Activated T-cell treated with anti-CD3 and anti-CD28 coated beads, Interleukin-2, amount 50 U/mL, for 72 hours (primary cell): ENCODE results near the gene IL12RB1. TPM values are rescaled to one million over a fixed set of nuclear protein-coding genes. Genes with fewer than 3 reads are reported as not detected.
"Not testable (repeated sequence)": the region's sequence is repeated elsewhere in the genome, so short reads cannot be mapped to it uniquely, and the experiment has no call there.

ENCODE experiments used
- ATAC-seq, 2 donors: fragments of 150-1000 bp; cut with Tn5 transposase; replicated peaks in 1 of 2; 2 replicates each; pipeline ENCODE4 v1.10.0; 2021; ENCODE audit warnings: moderate library complexity in 2 of 2, mild to moderate bottlenecking in 1 of 2
- DNase-seq, 2 donors: peaks; one replicate each; pipeline ENCODE4 v3.0.0; 2021 to 2022; ENCODE audit warnings: mixed read lengths in 1 of 2
- H3K27ac Mint-ChIP-seq: one replicate; pipeline ENCODE4 v1.8.0; 2022; ENCODE audit warnings: mild to moderate bottlenecking, moderate library complexity, mixed read lengths
- H3K27me3 Mint-ChIP-seq: one replicate; pipeline ENCODE4 v1.8.0; 2022; ENCODE audit warnings: low read depth, mixed read lengths
- H3K36me3 Mint-ChIP-seq, 2 donors: one replicate each; pipeline ENCODE4 v1.8.0; 2022; ENCODE audit warnings: mixed read lengths in 2 of 2, mild to moderate bottlenecking in 1 of 2; ENCODE audit not compliant: insufficient read depth in 2 of 2
- H3K4me1 Mint-ChIP-seq: one replicate; pipeline ENCODE4 v1.8.0; 2022; ENCODE audit warnings: low read depth, mixed read lengths
- H3K4me3 Mint-ChIP-seq, 2 donors: one replicate each; pipeline ENCODE4 v1.8.0; 2022; ENCODE audit warnings: mild to moderate bottlenecking in 2 of 2, mixed read lengths in 2 of 2, moderate library complexity in 2 of 2
- H3K9me3 Mint-ChIP-seq, 2 donors: one replicate each; pipeline ENCODE4 v1.8.0; 2022; ENCODE audit warnings: mixed read lengths in 2 of 2
- total RNA-seq, 2 donors: library from RNA; stranded (reverse); gene quantifications; one replicate each; pipeline ENCODE4 v1.2.3, GENCODE V29; 2022

The IL12RB1 gene
- total RNA-seq, 2 donors from 2014 or later, result 13.4 to 20.4 TPM

DNA sequence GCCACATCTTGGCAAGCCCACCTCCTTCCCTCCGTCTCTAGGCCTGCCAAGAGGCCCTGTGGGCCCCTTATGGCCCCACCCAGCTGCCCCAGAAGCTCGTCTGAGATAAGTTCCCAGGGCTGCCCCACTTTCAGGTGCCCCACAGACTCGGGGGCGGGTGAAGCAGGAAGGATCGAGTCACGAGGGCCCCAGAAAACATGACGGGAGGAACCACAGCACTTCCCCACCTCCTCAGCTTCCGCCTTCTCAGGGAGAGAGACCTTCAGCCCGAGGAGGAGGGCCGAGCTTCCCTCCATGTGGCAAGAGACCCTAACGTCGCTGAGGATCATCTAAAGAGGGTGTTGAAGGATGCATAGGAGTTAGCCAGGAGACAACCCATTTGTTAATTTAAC lies 4.5 kb upstream of the IL12RB1 start:
- H3K4me3 Mint-ChIP-seq, result peak overlapping the region; percentile 60 to 76
- peak; percentile 75 for ATAC-seq
- peaks cover 50% of the 10 kb centered on the region for H3K4me1 Mint-ChIP-seq

DNA sequence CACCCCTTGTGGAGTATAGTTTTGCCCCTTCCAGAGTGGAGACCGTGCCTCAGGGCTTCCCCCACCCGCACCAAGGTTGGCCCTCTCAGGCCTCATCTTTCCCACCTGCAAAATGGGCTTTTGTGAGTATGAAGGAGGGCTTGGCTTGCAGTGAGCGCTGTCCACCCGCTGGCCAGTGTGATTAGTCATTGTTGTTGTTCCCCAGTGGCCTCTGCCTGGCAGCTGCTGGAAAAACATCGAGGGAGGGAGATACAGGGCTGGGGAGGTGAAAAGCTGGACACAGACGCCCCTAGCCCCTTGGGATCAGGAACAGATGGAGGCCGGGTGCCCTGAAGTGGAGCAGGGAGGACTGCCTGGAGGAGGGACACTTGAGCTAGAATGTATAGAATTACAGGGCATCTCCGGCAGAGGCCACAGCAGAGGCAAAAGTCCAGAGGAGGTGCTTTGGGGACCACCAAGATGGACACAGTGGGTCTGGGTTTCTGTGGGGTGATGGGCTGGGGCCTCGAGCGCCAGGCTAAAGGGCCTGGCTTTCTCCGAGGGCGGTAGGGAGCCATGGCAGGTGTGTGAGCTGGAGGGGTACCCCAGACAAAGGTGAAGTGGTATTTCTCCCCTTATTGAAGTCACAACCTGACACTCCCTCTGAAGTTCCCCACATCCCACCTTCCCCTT lies 3.9 kb upstream of the IL12RB1 start:
- peak overlapping the region; percentile 60 to 76 for H3K4me3 Mint-ChIP-seq
- H3K27me3 Mint-ChIP-seq, result no peaks in the 10 kb centered on the region
- no peak for ATAC-seq
- H3K4me1 Mint-ChIP-seq, result peaks cover 52% of the 10 kb centered on the region
- no peaks in the 10 kb centered on the region for H3K9me3 Mint-ChIP-seq
- H3K36me3 Mint-ChIP-seq, result no peaks in the 10 kb centered on the region
- no peak for DNase-seq
- peak overlapping the region; percentile 95 for H3K27ac Mint-ChIP-seq

More for the DNA sequence above, 4.5 kb upstream of the IL12RB1 start:
- H3K27me3 Mint-ChIP-seq, result no peaks in the 10 kb centered on the region
- H3K27ac Mint-ChIP-seq, result peak overlapping the region; percentile 90
- no peaks in the 10 kb centered on the region for H3K9me3 Mint-ChIP-seq
- DNase-seq, result peak; percentile 86 to 89
- H3K36me3 Mint-ChIP-seq, result no peaks in the 10 kb centered on the region

DNA sequence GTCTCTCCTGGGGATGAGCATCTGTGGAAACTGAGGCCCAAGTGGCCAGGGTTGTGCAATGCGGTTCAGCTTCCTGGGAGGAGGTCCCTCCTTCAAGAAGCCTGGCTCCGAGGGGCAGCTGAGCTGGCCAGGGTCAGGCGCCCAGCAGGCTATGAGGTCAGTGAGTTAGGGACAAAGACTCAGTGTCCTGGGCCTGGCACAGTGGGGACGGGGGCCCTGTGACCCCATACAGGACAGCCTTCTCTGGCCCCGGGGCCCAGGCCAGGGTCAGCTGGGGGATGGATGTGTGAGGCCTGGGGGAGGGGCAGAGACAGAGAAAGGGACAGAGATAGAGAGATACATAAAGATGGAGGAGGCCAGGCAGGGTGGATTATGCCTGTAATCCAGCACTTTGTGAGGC lies 3.0 kb upstream of the IL12RB1 start:
- peaks cover 61% of the 10 kb centered on the region for H3K4me1 Mint-ChIP-seq
- H3K4me3 Mint-ChIP-seq, result peak overlapping the region; percentile 60 to 76

DNA sequence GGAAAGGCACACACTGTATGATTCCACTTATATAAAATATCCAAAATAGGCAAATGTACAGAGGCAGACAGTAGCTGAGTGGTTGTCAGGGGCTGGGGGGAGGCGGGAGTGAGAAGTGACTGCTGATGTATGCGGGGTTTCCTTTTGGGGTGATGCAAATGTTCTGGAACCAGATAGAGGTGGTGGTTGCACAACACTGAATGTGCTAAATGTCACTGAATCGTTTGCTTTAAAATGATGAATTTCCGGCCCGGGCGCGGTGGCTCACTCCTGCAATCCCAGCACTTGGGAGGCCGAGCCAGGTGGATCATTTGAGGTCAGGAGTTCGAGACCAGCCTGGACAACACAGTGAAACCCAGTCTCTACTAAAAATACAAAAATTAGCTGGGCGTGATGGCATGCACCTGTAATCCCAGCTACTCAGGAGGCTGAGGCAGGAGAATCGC lies 2.4 kb upstream of the IL12RB1 start:
- peak overlapping the region; percentile 95 for H3K27ac Mint-ChIP-seq
- ATAC-seq, result peak; percentile 68 to 69
- not testable (repeated sequence) for H3K27me3 Mint-ChIP-seq

More for the DNA sequence above, 3.0 kb upstream of the IL12RB1 start:
- no peaks in the 10 kb centered on the region for H3K9me3 Mint-ChIP-seq
- ATAC-seq (peak in 1 of 2 donors; percentile 2), DNase-seq (no peak)
- H3K36me3 Mint-ChIP-seq, result no peaks in the 10 kb centered on the region
- peak overlapping the region; percentile 95 for H3K27ac Mint-ChIP-seq
- no peaks in the 10 kb centered on the region for H3K27me3 Mint-ChIP-seq

DNA sequence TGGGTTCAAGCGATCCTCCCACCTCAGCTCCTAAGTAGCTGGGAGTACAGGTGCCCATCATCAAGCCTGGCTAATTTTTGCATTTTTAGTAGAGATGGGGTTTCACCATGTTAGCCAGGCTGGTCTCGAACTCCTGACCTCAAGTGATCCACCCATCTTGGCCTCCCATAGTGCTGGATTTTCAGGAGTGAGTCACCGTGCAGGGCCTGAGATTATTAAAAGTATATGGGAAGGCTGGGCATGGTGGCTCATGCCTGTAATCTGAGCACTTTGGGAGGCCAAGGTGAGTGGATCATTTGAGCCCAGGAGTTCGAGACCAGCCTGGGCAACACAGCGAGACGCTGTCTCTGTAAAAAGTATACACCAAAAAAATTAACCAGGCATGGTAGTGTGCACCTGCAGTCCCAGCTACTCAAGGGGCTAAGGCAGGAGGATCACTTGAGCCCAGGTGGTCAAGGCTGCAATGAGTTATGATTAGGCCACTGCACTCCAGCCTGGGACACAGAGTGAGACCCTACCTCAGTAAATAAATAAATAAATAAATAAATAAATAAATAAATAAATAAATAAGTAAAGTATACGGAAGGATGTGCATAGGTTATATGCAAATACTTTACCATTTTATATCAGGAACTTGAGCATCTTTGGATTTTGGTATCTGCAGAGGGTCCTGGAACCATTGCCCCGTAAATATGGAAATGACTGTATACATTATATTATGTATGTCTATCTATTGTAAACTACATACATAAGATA lies 854 bp downstream of the IL12RB1 start:
- Mint-ChIP-seq H3K27ac (peak overlapping the region; percentile 97), H3K9me3 (peaks cover 7 to 9% of the 10 kb centered on the region in 2 donors), H3K36me3 (peaks cover 6 to 9% of the 10 kb centered on the region in 2 donors), H3K27me3 (no peaks in the 10 kb centered on the region), H3K4me1 (peaks cover 54% of the 10 kb centered on the region), H3K4me3 (peak overlapping the region; percentile 94 to 99)
- DNase-seq, result no peak
- no peak for ATAC-seq

More for the DNA sequence above, 2.4 kb upstream of the IL12RB1 start:
- H3K4me1 Mint-ChIP-seq, result peaks cover 68% of the 10 kb centered on the region
- not testable (repeated sequence) for H3K9me3 Mint-ChIP-seq, H3K36me3 Mint-ChIP-seq
- peak; percentile 71 to 78 for DNase-seq
- H3K4me3 Mint-ChIP-seq, result peak overlapping the region; percentile 60 to 76

DNA sequence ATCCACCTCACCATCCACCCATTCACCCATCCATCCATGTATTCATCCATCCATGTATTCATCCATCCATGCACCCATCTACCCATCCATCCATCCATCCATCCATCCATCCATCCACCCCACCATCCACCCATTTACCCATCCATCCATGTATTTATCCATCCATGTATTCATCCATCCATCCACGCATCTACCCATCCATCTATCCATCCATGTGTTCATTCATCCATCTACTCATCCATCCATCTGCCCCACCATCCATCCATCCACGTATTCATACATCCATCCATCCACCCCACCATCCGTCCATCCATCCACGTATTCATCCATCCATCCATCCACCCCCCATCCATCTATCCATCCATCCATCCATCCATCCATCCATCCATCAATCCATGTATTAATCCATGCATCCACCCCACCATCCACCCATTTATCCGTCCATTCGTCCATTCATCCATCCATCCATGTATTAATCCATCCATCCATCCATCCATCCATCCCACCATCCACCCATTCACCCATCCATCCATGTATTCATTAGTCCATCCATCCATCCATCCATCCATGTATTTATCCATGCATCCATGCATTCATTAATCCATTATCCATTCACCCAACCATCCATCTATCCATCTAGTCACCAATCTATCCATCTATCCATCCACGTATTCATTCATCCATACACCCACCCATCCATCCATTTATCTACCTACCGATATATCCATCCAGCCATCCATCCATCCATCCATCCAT lies 2.6 kb downstream of the IL12RB1 start:
- Mint-ChIP-seq H3K4me3 (peak overlapping the region in 1 of 2 donors; percentile 0), H3K4me1 (peaks cover 36% of the 10 kb centered on the region), H3K27ac (no peak overlapping the region), H3K9me3 (peaks cover 7 to 9% of the 10 kb centered on the region in 2 donors), H3K27me3 (no peaks in the 10 kb centered on the region), H3K36me3 (peaks cover 7 to 9% of the 10 kb centered on the region in 2 donors)
- no peak for DNase-seq
- ATAC-seq, result no peak

DNA sequence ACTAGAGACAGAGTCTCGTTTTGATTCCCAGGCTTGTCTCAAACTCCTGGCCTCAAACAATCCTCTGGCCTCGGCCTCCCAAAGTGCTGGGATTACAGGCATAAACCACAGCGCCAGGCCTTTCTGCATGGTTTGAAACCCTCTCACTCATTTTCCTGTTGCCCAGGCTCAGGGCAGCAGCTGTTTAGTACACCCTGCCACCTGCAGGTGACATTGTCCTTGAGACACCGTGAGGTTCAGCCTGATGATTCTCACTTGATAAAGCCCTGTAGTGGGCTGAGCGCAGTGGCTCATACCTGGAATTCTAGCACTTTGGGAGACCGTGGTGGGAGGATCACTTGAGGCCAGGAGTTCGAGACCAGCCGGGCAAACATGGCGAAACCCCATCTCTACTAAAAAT lies 12.5 kb downstream of the IL12RB1 start:
- ATAC-seq, result no peak
- Mint-ChIP-seq H3K27me3 (no peaks in the 10 kb centered on the region), H3K4me3 (no peak overlapping the region), H3K9me3 (no peaks in the 10 kb centered on the region), H3K27ac (no peak overlapping the region), H3K4me1 (peaks cover 14% of the 10 kb centered on the region), H3K36me3 (peaks cover 3 to 5% of the 10 kb centered on the region in 2 donors)
- no peak for DNase-seq

DNA sequence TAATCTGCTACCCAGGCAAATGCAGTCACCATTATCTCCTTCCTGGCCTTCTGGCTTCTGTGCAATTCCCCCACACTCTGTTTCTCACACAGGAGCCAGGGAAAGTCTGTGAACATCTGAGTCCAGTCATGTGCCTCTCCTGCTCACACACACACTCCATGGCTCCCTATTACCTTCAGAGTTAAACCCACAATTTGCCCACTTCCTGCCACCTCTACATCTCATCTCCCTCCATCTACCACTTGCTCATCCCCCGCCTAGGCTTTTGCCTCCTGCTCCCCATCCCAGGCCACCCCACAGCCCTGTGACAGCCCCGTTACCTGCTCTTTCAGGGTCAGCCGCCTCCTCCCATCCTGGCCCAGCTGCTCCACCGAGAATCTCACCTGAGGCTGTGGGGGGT lies 13.5 kb downstream of the IL12RB1 start:
- Mint-ChIP-seq H3K27ac (peak overlapping the region; percentile 30), H3K4me3 (no peak overlapping the region), H3K36me3 (peaks cover 3 to 5% of the 10 kb centered on the region in 2 donors), H3K4me1 (peaks cover 14% of the 10 kb centered on the region), H3K27me3 (no peaks in the 10 kb centered on the region), H3K9me3 (no peaks in the 10 kb centered on the region)
- DNase-seq, result no peak
- no peak for ATAC-seq

DNA sequence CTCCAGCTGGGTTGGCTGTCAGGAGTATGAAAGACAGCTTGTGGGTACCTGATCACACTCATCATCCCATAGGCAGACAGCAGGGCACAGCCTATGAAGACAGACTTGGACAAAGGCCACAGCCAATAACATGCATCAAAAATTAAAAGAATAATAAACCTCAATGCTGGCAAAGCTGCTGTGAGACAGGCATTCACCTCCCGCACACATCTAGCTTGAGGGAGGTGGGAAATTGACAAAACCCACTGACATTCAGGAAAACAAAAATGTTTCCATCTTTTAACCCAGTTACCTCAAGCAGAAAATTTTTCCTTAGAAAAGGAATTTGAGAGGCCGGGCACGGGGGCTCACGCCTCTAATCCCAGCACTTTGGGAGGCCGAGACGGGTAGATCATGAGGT lies 14.4 kb downstream of the IL12RB1 start:
- Mint-ChIP-seq H3K9me3 (no peaks in the 10 kb centered on the region), H3K4me1 (peaks cover 14% of the 10 kb centered on the region), H3K27me3 (no peaks in the 10 kb centered on the region), H3K4me3 (no peak overlapping the region), H3K27ac (no peak overlapping the region), H3K36me3 (peaks cover 3 to 5% of the 10 kb centered on the region in 2 donors)
- DNase-seq (no peak), ATAC-seq (no peak)

DNA sequence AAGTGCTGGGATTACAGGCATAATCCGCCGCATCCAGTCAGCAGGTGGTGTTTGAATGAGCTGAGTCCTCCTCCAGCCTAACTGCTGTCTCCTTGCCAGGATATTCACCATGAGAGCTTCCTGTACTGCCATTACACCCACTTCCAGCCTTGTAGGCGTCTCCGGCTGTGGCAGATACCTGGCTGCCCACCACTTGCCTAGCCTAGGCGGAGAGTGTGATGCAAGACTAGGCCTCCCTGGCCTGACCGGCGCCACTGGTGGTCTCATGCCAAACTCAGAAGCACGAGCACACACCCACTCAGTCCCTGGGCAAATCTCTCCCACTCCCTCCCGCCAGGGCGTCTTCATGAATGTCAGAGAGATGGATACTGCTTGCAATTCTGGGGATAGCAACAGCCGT lies 16.6 kb downstream of the IL12RB1 start:
- Mint-ChIP-seq H3K27ac (no peak overlapping the region), H3K4me3 (no peak overlapping the region), H3K27me3 (no peaks in the 10 kb centered on the region), H3K9me3 (no peaks in the 10 kb centered on the region), H3K36me3 (peaks cover 3 to 4% of the 10 kb centered on the region in 2 donors), H3K4me1 (peaks cover 14% of the 10 kb centered on the region)
- DNase-seq (no peak), ATAC-seq (no peak)

DNA sequence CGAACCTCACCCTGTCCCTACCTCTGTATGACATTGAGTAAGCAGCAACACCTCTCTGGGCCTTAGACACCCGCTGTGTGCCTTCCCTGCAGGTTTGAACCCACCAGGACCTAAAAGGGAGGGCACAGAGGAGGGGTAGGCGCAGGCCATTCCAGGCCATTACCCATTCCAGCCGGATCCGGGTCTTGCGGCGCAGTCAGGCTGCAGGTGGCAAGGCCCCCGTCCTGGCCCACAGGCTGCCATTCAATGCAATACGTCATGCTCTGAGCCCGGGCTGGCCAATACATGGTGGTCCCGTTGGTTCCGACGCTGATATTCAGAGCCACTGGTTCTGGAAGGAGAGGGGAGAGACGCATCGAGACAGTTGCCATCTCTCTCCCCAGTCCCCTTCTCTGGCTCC lies 17.4 kb downstream of the IL12RB1 start:
- Mint-ChIP-seq H3K4me3 (no peak overlapping the region), H3K36me3 (peaks cover 3 to 5% of the 10 kb centered on the region in 2 donors), H3K4me1 (peaks cover 14% of the 10 kb centered on the region), H3K9me3 (no peaks in the 10 kb centered on the region), H3K27ac (no peak overlapping the region), H3K27me3 (no peaks in the 10 kb centered on the region)
- DNase-seq, result no peak
- no peak for ATAC-seq

DNA sequence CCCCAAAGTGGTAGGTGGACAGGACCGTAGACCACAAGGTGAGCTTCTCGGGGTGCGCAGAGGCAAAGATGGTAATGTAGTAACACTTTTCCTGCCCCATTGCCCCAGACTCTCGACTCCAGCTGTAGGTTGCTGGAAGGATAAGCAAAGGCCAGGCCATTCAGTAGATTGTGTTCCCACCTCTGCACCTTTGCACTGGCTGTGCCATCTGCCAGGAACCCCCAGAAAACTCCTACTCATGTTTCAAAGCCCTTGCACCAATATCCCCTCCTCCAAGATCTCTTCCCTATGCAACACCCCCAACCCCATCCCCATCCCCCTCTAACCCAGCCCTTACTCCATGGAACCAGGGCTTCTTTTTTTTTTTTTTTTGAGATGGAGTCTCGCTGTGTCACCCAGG lies 18.3 kb downstream of the IL12RB1 start:
- Mint-ChIP-seq H3K27me3 (no peaks in the 10 kb centered on the region), H3K4me3 (no peak overlapping the region), H3K9me3 (no peaks in the 10 kb centered on the region), H3K36me3 (peaks cover 3 to 4% of the 10 kb centered on the region in 2 donors), H3K4me1 (peaks cover 5% of the 10 kb centered on the region), H3K27ac (no peak overlapping the region)
- no peak for ATAC-seq
- no peak for DNase-seq

DNA sequence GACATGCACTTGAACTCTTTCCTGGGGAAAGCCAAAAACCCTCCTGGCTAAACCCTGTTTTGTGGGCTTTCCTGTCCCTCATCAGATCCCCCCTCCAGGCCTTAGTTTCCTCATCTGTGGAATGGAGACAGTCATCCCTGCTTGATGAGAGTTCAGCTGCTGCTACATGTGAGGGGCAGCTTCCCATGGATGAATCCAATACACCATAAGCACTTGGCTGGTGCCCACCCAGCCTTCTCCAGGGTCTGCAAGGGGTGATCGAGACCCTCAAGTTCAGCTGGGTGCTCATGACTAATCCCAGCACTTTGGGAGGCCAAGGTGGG lies 21.6 kb downstream of the IL12RB1 start:
- no peaks in the 10 kb centered on the region for H3K9me3 Mint-ChIP-seq
- ATAC-seq, result no peak
- no peak overlapping the region for H3K27ac Mint-ChIP-seq
- no peak for DNase-seq
- H3K27me3 Mint-ChIP-seq, result no peaks in the 10 kb centered on the region
- H3K4me1 Mint-ChIP-seq, result no peaks in the 10 kb centered on the region
- H3K36me3 Mint-ChIP-seq, result peaks cover 0 to 7% of the 10 kb centered on the region in 2 donors
- no peak overlapping the region for H3K4me3 Mint-ChIP-seq
